ENCODE data around the gene GCC1. TPM values are rescaled to one million over a fixed set of nuclear protein-coding genes. Genes with fewer than 3 reads are reported as not detected.

GCC1 gene, protein sequence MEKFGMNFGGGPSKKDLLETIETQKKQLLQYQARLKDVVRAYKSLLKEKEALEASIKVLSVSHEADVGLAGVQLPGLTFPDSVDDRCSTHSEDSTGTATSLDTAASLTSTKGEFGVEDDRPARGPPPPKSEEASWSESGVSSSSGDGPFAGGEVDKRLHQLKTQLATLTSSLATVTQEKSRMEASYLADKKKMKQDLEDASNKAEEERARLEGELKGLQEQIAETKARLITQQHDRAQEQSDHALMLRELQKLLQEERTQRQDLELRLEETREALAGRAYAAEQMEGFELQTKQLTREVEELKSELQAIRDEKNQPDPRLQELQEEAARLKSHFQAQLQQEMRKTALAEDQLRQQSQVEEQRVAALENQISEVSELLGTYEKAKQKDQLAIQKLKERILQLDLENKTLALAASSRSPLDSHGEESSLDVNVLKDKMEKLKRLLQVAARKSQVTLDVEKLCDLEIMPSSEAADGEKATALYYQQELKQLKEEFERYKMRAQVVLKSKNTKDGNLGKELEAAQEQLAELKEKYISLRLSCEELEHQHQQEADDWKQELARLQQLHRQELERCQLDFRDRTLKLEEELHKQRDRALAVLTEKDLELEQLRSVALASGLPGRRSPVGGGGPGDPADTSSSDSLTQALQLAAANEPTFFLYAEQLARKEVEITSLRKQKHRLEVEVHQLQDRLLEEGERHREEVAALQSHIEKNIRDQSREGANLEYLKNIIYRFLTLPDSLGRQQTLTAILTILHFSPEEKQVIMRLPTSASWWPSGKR
- total RNA-seq (15.1 and 15.6 TPM in 2 replicates), polyA plus RNA-seq (8.7 and 9.6 TPM in 2 replicates)

DNA sequence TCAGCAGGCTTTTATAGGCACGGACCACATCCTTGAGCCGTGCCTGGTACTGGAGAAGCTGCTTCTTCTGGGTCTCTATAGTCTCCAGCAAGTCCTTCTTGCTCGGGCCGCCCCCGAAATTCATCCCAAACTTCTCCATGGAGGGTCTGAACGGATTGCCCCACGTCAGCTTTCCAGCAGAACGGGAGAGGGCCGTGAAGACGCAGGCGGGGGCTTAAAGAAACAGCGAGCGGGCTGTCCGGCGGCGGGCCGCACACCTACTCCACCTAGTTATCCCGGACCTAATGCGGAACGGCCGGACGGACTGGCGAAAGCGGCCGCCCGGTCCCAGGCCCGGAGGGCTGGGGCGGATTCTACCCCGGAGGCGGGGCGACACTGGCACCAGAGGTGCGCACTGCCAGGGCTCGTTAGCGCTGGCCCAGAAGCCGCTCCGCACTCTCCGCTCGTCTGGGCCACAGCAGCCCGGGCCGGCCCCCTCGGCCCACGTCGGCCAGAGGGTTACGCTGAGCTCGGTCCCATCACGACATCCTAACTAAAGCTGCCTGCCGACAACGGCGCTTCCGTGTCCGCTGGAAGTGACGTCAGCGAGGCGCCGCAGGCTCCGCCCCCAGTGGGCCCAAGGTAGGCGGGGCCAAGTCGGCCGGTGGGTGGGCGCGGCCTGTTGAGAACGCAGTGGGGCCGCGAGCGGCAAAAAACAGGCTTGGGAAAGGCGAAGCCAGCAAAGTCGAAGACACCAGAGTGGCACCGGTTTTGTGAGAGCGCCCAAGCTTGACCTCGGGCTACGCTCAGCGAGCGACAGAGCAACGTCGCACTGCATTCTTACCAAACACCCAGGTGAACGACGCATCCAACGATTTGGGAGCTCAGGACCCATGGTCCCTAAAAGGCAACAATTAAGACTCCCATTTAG, at the start of gene GCC1:
GCC1 (minus strand) TSS at position 553 of the 910 bp plus-strand sequence; CDS start at position 139, 414 bp downstream.
- no peaks in the 10 kb centered on the region for H3K9me3 ChIP-seq (ENCODE audit: low read depth)
- peak within 1 kb of the TSS; percentile 83 for H3K27ac ChIP-seq
- peak within 1 kb of the TSS; percentile 85 for H3K4me3 ChIP-seq
- no peaks in the 10 kb centered on the region for H3K27me3 ChIP-seq
- TF ChIP-seq, protein P1, sequence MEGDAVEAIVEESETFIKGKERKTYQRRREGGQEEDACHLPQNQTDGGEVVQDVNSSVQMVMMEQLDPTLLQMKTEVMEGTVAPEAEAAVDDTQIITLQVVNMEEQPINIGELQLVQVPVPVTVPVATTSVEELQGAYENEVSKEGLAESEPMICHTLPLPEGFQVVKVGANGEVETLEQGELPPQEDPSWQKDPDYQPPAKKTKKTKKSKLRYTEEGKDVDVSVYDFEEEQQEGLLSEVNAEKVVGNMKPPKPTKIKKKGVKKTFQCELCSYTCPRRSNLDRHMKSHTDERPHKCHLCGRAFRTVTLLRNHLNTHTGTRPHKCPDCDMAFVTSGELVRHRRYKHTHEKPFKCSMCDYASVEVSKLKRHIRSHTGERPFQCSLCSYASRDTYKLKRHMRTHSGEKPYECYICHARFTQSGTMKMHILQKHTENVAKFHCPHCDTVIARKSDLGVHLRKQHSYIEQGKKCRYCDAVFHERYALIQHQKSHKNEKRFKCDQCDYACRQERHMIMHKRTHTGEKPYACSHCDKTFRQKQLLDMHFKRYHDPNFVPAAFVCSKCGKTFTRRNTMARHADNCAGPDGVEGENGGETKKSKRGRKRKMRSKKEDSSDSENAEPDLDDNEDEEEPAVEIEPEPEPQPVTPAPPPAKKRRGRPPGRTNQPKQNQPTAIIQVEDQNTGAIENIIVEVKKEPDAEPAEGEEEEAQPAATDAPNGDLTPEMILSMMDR (IDR thresholded peaks at IDR 0.05; ENCODE audit: low read depth, low read length): no peak
- peak; percentile 93 to 95 for DNase-seq (ENCODE audit: low read depth in 1 of 2, low spot score in 1 of 2)
- H3K4me1 ChIP-seq (ENCODE audit: low read depth): peaks cover 9% of the 10 kb centered on the region
- peaks cover 15% of the 10 kb centered on the region for H3K36me3 ChIP-seq

DNA sequence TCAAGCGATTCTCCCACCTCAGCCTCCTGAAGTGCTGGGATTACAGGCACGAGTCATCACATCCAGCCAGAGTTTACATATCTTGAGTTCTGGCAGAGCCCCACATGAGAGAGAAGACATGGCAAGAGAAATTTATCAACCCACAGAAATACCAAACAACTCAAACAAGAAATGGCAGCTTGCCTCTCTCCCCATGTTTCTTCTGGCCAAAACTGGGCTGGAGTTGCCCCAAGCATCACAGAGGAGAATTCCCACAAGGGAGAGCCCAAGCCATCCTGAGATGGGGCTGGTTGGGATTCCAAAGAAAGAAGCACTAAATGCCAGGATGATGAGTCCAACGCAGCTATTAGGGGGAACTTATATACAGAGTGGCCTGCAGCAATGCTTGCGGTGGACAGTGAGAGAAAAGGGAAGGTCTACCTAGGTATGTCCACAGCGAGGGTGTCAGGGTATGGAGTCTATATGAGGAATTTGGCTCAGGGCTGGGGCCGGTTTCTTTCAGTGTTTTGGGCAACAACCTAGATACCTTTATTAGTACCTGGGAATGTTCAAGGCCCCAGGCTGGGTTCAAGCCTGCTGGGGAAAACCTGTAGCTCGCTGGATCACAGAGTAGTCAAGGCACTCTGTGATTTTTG, 47.0 kb upstream of the GCC1 start:
- peak in 1 of 2 donors; percentile 49 for DNase-seq (ENCODE audit: low read depth in 1 of 2, low spot score in 1 of 2)
- H3K9me3 ChIP-seq (ENCODE audit: low read depth): no peaks in the 10 kb centered on the region
- no peak overlapping the region for H3K27ac ChIP-seq
- no peaks in the 10 kb centered on the region for H3K4me1 ChIP-seq (ENCODE audit: low read depth)
- no peaks in the 10 kb centered on the region for H3K36me3 ChIP-seq
- TF ChIP-seq, protein P1 (IDR thresholded peaks at IDR 0.05; ENCODE audit: low read depth, low read length): no peak
- no peak overlapping the region for H3K4me3 ChIP-seq
- no peaks in the 10 kb centered on the region for H3K27me3 ChIP-seq

DNA sequence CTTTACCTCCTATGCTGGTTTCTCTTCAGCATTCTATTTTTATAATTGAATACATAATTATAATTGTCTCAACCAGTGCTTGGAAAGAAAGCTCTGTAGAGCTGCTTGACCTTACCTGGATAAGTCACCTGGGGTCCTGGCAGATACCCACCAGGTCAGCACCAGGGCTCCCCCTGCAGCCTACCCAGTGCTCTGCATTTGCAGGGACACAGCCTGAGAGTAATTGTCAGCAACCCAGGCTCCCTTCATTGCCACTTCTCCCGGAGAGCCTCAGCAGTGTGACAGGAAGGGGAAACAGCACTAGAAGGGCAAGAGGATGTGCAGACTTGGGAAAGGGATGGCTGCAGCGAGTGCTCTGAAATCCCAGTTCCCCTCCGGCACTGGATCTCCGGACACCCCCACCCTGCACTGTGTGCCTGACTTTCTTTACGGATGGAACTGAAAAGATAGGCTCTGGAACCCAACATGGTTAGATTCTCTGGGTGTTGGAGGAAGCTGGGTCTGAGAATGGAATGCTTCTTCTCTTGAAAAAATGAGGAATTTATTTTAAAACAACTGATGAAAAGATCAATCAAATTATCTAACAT, 44.0 kb upstream of the GCC1 start:
- H3K27ac ChIP-seq: no peak overlapping the region
- no peaks in the 10 kb centered on the region for H3K36me3 ChIP-seq
- H3K4me1 ChIP-seq (ENCODE audit: low read depth): no peaks in the 10 kb centered on the region
- peak in 1 of 2 donors; percentile 61 for DNase-seq (ENCODE audit: low read depth in 1 of 2, low spot score in 1 of 2)
- no peaks in the 10 kb centered on the region for H3K9me3 ChIP-seq (ENCODE audit: low read depth)
- TF ChIP-seq, protein P1 (IDR thresholded peaks at IDR 0.05; ENCODE audit: low read depth, low read length): peak; percentile 63
- H3K27me3 ChIP-seq: no peaks in the 10 kb centered on the region
- no peak overlapping the region for H3K4me3 ChIP-seq

DNA sequence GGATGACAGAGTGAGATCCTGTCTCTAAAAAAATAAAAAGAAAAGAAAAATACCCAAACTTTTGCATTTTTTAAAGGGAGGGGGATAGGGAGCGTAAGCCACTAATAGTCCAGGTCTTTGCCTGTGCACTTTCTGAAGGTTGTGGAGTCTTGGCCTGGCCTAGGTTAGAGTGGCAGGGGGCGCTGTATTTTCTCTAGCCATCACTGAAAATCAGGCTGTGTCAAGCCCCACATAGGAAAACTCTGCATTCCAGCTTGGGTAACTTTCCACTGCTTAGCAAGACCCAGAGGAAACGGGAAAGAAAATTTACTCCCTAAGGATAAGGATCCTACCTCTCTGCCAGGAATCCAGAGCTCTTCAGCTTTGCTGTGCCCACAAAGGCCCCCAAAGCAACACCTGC, 43.0 kb upstream of the GCC1 start:
- peak in 1 of 2 donors; percentile 9 for DNase-seq (ENCODE audit: low read depth in 1 of 2, low spot score in 1 of 2)
- TF ChIP-seq, protein P1 (IDR thresholded peaks at IDR 0.05; ENCODE audit: low read depth, low read length): peak; percentile 26
- no peak overlapping the region for H3K27ac ChIP-seq
- H3K36me3 ChIP-seq: no peaks in the 10 kb centered on the region
- H3K4me1 ChIP-seq (ENCODE audit: low read depth): no peaks in the 10 kb centered on the region
- no peak overlapping the region for H3K4me3 ChIP-seq
- H3K9me3 ChIP-seq (ENCODE audit: low read depth): no peaks in the 10 kb centered on the region
- no peaks in the 10 kb centered on the region for H3K27me3 ChIP-seq
